Epithelial cell of proximal tubule (primary cell): ENCODE data around the gene PKD2. TPM values are rescaled to one million over a fixed set of nuclear protein-coding genes. Genes with fewer than 3 reads are reported as not detected.

Experiments
- DNase-seq: peaks from one replicate; pipeline ENCODE4 v3.0.0-alpha.2; 2011; ENCODE audit warnings: low read depth
- H3K4me3 ChIP-seq: 2 replicates; pipeline ENCODE4 v1.5.1; 2011; ENCODE audit warnings: low read depth, mild to moderate bottlenecking, low read length
- CTCF ChIP-seq: conservative IDR thresholded peaks from 2 replicates; pipeline ENCODE4 v1.5.1; 2012; ENCODE audit warnings: low read depth, mild to moderate bottlenecking, low read length
- total RNA-seq: library from RNA; depleted of rRNA; stranded (reverse); fragments of >200 nt; gene quantifications from 2 replicates; pipeline ENCODE4 v1.2.3, GENCODE V29; 2015

PKD2 gene
- total RNA-seq, 1 donor from 2014 or later = 14.1 TPM

GRCh38 chr4:88005076-88005475 is 2.4 kb upstream of the PKD2 start:
- no peak for DNase-seq
- H3K4me3 ChIP-seq = no peak overlapping the region
- TF ChIP-seq CTCF = no peak

DNA sequence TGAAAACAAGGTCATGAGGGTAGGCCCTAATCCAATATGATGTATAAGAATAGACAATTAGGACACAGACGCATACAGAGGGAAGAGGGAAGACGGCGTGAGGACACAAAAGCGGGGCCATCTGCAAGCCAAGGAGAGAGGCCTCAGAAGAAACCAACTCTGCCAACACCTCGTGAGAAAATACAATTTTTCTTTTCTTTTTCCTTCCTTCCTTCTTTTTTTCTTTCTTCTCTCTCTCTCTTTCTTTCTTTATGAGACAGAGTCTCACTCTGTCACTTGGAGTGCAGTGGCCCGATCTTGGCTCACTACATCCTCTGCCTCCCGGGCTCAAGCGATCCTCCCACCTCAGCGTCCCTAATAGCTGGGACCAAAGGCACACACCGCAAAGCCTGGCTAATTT is 1.5 kb upstream of the PKD2 start:
- H3K4me3 ChIP-seq = no peak overlapping the region
- no peak for DNase-seq
- no peak for TF ChIP-seq CTCF

- no peak for DNase-seq
- H3K4me3 ChIP-seq = peak overlapping the region; percentile 84
- no peak for TF ChIP-seq CTCF
Measured at GRCh38 chr4:88006956-88007303, 505 bp upstream of the PKD2 start.

- DNase-seq = no peak
Measured at GRCh38 chr4:88008122-88008742, 797 bp downstream of the PKD2 start.

GRCh38 chr4:88008743-88009171 is 1.3 kb downstream of the PKD2 start:
- no peak for TF ChIP-seq CTCF
- DNase-seq = no peak
- H3K4me3 ChIP-seq = peak overlapping the region; percentile 84

More at GRCh38 chr4:88008122-88008742, 797 bp downstream of the PKD2 start:
- no peak for TF ChIP-seq CTCF
- H3K4me3 ChIP-seq = peak overlapping the region; percentile 84

GRCh38 chr4:88009871-88010270 is 2.4 kb downstream of the PKD2 start:
- DNase-seq = no peak
- peak overlapping the region; percentile 84 for H3K4me3 ChIP-seq
- TF ChIP-seq CTCF = no peak

DNA sequence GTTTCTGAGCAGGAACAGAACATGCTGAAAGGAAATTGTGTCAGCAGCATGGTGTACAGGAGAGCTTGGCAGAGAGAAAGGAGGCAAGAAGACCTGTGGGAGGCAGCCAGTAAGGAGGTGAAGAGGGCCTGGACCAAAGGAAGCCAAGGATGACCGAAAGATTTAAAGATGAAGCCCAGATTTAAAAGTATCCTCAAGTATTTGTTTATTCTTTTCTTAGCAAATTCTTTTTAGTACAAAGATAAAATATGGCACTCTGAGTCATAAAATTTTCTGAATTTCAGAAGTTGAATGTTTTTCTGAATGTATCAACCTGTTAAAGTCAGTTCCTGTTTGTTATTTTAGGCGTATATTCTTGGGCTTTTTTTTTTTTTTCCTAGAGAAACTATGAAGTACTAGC is 3.5 kb downstream of the PKD2 start:
- peak overlapping the region; percentile 84 for H3K4me3 ChIP-seq
- DNase-seq = no peak

More for the DNA sequence above, 3.5 kb downstream of the PKD2 start:
- no peak for TF ChIP-seq CTCF
